Spinal cord (tissue), 10 donors: ENCODE results near the gene MOXD1. TPM values are rescaled to one million over a fixed set of nuclear protein-coding genes. Genes with fewer than 3 reads are reported as not detected.
A peak's percentile ranks its signal among the peaks of the same experiment; 100 is the strongest.

ENCODE experiments used
- DNase-seq, 6 donors: peaks; one replicate each; pipeline versions ENCODE4 v3.0.0 to v3.0.0-alpha.2; 2013 to 2015; ENCODE audit warnings: low spot score in 6 of 6, low read depth in 4 of 6
- H3K27ac ChIP-seq: one replicate; pipeline ENCODE4 v1.5.1; 2013; ENCODE audit warnings: low read depth, low read length, control low read depth
- H3K27me3 ChIP-seq: one replicate; pipeline ENCODE4 v1.6.1; 2013; ENCODE audit warnings: low read length; ENCODE audit not compliant: control insufficient read depth, insufficient read depth
- H3K36me3 ChIP-seq: one replicate; pipeline ENCODE4 v1.6.1; 2013; ENCODE audit warnings: low read length; ENCODE audit not compliant: control insufficient read depth, insufficient read depth
- H3K4me1 ChIP-seq: one replicate; pipeline ENCODE4 v1.6.1; 2013; ENCODE audit warnings: low read length; ENCODE audit not compliant: control insufficient read depth, insufficient read depth
- H3K4me3 ChIP-seq: one replicate; pipeline ENCODE4 v1.5.1; 2013; ENCODE audit warnings: low read depth, low read length, control low read depth
- H3K9me3 ChIP-seq: one replicate; pipeline ENCODE4 v1.6.1; 2013; ENCODE audit warnings: low read length; ENCODE audit not compliant: control insufficient read depth, insufficient read depth
- WGBS: methylation state at CpG from one replicate; pipeline ENCODE4 v1.1.5; 2013; ENCODE audit warnings: missing lambda C conversion rate; ENCODE audit not compliant: insufficient coverage; 5-methylcytosine and 5-hydroxymethylcytosine counted together
- polyA plus RNA-seq, 2 donors: library from polyadenylated mRNA; unstranded; fragments of 120-200 nt; gene quantifications; one replicate each; pipeline ENCODE4 v1.2.1, GENCODE V29; 2013; ENCODE audit not compliant: insufficient read length in 2 of 2
- total RNA-seq, 2 donors: library from RNA; depleted of rRNA in 1 of 2; stranded (reverse); fragments of 120-200 nt in 1 of 2; fragments of >200 nt in 1 of 2; gene quantifications; one replicate each; pipeline versions ENCODE4 v1.2.3 to v1.2.4, GENCODE V29; 2013 to 2014
- donor health status: healthy.

The MOXD1 gene
- total and polyA plus RNA-seq, 4 donors: 11.4 to 32.9 (median 16.9) TPM

GRCh38 chr6:132253906-132254305 lies 147.4 kb downstream of the MOXD1 start:
- Histone ChIP-seq H3K27me3 (no peaks in the 10 kb centered on the region), H3K36me3 (no peaks in the 10 kb centered on the region), H3K4me3 (no peak overlapping the region), H3K4me1 (no peaks in the 10 kb centered on the region), H3K9me3 (no peaks in the 10 kb centered on the region), H3K27ac (no peak overlapping the region)
- no peak for DNase-seq

- H3K27me3 ChIP-seq: no peaks in the 10 kb centered on the region
- no peak for DNase-seq
- no peak overlapping the region for H3K4me3 ChIP-seq
- no peaks in the 10 kb centered on the region for H3K4me1 ChIP-seq
- WGBS: no CpG with 5 or more reads among the region's 2 CpGs
- H3K36me3 ChIP-seq: no peaks in the 10 kb centered on the region
- no peak overlapping the region for H3K27ac ChIP-seq
- no peaks in the 10 kb centered on the region for H3K9me3 ChIP-seq
Measured at GRCh38 chr6:132253211-132253610, 148.1 kb downstream of the MOXD1 start.

GRCh38 chr6:132252113-132252512 lies 149.2 kb downstream of the MOXD1 start:
- 94% methylated on average over 4 of the region's 4 CpGs for WGBS
- Histone ChIP-seq H3K4me3 (no peak overlapping the region), H3K27ac (no peak overlapping the region), H3K4me1 (no peaks in the 10 kb centered on the region), H3K36me3 (no peaks in the 10 kb centered on the region), H3K9me3 (no peaks in the 10 kb centered on the region), H3K27me3 (no peaks in the 10 kb centered on the region)
- DNase-seq: no peak

- Histone ChIP-seq H3K27ac (no peak overlapping the region), H3K36me3 (no peaks in the 10 kb centered on the region), H3K4me3 (no peak overlapping the region), H3K27me3 (no peaks in the 10 kb centered on the region), H3K4me1 (no peaks in the 10 kb centered on the region), H3K9me3 (no peaks in the 10 kb centered on the region)
- no peak for DNase-seq
Measured at GRCh38 chr6:132251711-132252110, 149.6 kb downstream of the MOXD1 start.

- no peak overlapping the region for H3K4me3 ChIP-seq
- no peaks in the 10 kb centered on the region for H3K36me3 ChIP-seq
- no peaks in the 10 kb centered on the region for H3K9me3 ChIP-seq
- no peak for DNase-seq
- no peaks in the 10 kb centered on the region for H3K27me3 ChIP-seq
- 81% methylated on average over 5 of the region's 7 CpGs for WGBS
- H3K4me1 ChIP-seq: no peaks in the 10 kb centered on the region
- H3K27ac ChIP-seq: no peak overlapping the region
Measured at GRCh38 chr6:132247381-132248159, 153.7 kb downstream of the MOXD1 start.

GRCh38 chr6:132246632-132247270 lies 154.5 kb downstream of the MOXD1 start:
- Histone ChIP-seq H3K27ac (no peak overlapping the region), H3K36me3 (no peaks in the 10 kb centered on the region), H3K27me3 (no peaks in the 10 kb centered on the region), H3K4me3 (no peak overlapping the region), H3K9me3 (no peaks in the 10 kb centered on the region), H3K4me1 (no peaks in the 10 kb centered on the region)
- WGBS: 100% methylated on average over 5 of the region's 16 CpGs
- no peak for DNase-seq

- Histone ChIP-seq H3K4me3 (no peak overlapping the region), H3K36me3 (no peaks in the 10 kb centered on the region), H3K9me3 (no peaks in the 10 kb centered on the region), H3K27me3 (no peaks in the 10 kb centered on the region), H3K4me1 (no peaks in the 10 kb centered on the region), H3K27ac (no peak overlapping the region)
- WGBS: no CpG with 5 or more reads among the region's 2 CpGs
- DNase-seq: peak in 1 of 6 donors; percentile 37
Measured at GRCh38 chr6:132246120-132246617, 155.1 kb downstream of the MOXD1 start.

Other genes with a start within 250 kb of the MOXD1 start
- gene STX7, start 111.6 kb upstream of the MOXD1 start, total RNA-seq: 10 to 100 TPM; 54.1 to 73.4 TPM
- gene STX7, start 111.6 kb upstream of the MOXD1 start, polyA plus RNA-seq: 10 to 100 TPM; 69.0 to 96.6 TPM
- gene TAAR9, start 136.8 kb upstream of the MOXD1 start, total RNA-seq: not detected
- not detected for gene TAAR9, start 136.8 kb upstream of the MOXD1 start, polyA plus RNA-seq
- gene TAAR8, start 151.2 kb upstream of the MOXD1 start, total RNA-seq: not detected
- gene TAAR8, start 151.2 kb upstream of the MOXD1 start, polyA plus RNA-seq: not detected
- not detected for gene TAAR6, start 168.8 kb upstream of the MOXD1 start, total RNA-seq
- not detected for gene TAAR6, start 168.8 kb upstream of the MOXD1 start, polyA plus RNA-seq
- gene TAAR5, start 188.3 kb upstream of the MOXD1 start, total RNA-seq: not detected
- not detected for gene TAAR5, start 188.3 kb upstream of the MOXD1 start, polyA plus RNA-seq
- gene TAAR2, start 222.8 kb upstream of the MOXD1 start, total RNA-seq: not detected
- not detected for gene TAAR2, start 222.8 kb upstream of the MOXD1 start, polyA plus RNA-seq